WTC11 (cell line): ENCODE data around the gene MEF2B.

Experiments
- ELF4 ChIP-seq: sonication (generic); formaldehyde crosslinking; IDR thresholded peaks from 2 replicates; pipeline ENCODE4 v1.8.1; 2022; ENCODE audit warnings: low read depth, mild to moderate bottlenecking, moderate library complexity, missing genetic modification reagents
- FOXJ3 ChIP-seq: sonication (generic); formaldehyde crosslinking; IDR thresholded peaks from 2 replicates; pipeline ENCODE4 v1.9.0; 2021; ENCODE audit warnings: missing genetic modification reagents, mild to moderate bottlenecking, borderline replicate concordance
- MYBL2 ChIP-seq: sonication (generic); formaldehyde crosslinking; IDR thresholded peaks from 2 replicates; pipeline ENCODE4 v1.8.1; 2023; ENCODE audit warnings: mild to moderate bottlenecking, moderate library complexity, missing genetic modification reagents
- NFE2L1 ChIP-seq: sonication (generic); formaldehyde crosslinking; IDR thresholded peaks from 2 replicates; pipeline ENCODE4 v1.8.1; 2023; ENCODE audit warnings: missing genetic modification reagents
- NR2C2 ChIP-seq: sonication (generic); formaldehyde crosslinking; IDR thresholded peaks from 2 replicates; pipeline ENCODE4 v1.8.0; 2022; ENCODE audit warnings: mild to moderate bottlenecking, missing genetic modification reagents
- RELA ChIP-seq: sonication (generic); formaldehyde crosslinking; IDR thresholded peaks from 2 replicates; pipeline ENCODE4 v1.8.1; 2022; ENCODE audit warnings: missing genetic modification reagents, mild to moderate bottlenecking, borderline replicate concordance
- TEAD1 ChIP-seq: sonication (generic); formaldehyde crosslinking; IDR thresholded peaks from 2 replicates; pipeline ENCODE4 v1.8.0; 2022; ENCODE audit warnings: mild to moderate bottlenecking, missing genetic modification reagents
- USF1 ChIP-seq: sonication (generic); formaldehyde crosslinking; IDR thresholded peaks from 2 replicates; pipeline ENCODE4 v1.8.0; 2022; ENCODE audit warnings: mild to moderate bottlenecking, missing genetic modification reagents
- TF ChIP-seq, protein P1 (sequence below): fragments of 200-600 bp; IDR thresholded peaks from 2 replicates; pipeline ENCODE4 v1.8.0; 2022; ENCODE audit warnings: antibody characterized with exemption
- TF ChIP-seq, protein P2 (sequence below): sonication (generic); formaldehyde crosslinking; IDR thresholded peaks from 2 replicates; pipeline ENCODE4 v1.8.1; 2022; ENCODE audit warnings: low read depth, mild to moderate bottlenecking, moderate library complexity, missing genetic modification reagents, borderline replicate concordance
- TF ChIP-seq, protein P3 (sequence below): fragments of 250-450 bp; sonication (Bioruptor Pico); IDR thresholded peaks from 2 replicates; pipeline ENCODE4 v1.9.0; 2021; ENCODE audit warnings: mild to moderate bottlenecking
- TF ChIP-seq, protein P4 (sequence below): sonication (generic); formaldehyde crosslinking; IDR thresholded peaks from 2 replicates; pipeline ENCODE4 v1.8.1; 2023; ENCODE audit warnings: mild to moderate bottlenecking, missing genetic modification reagents

- TF ChIP-seq, protein P1, sequence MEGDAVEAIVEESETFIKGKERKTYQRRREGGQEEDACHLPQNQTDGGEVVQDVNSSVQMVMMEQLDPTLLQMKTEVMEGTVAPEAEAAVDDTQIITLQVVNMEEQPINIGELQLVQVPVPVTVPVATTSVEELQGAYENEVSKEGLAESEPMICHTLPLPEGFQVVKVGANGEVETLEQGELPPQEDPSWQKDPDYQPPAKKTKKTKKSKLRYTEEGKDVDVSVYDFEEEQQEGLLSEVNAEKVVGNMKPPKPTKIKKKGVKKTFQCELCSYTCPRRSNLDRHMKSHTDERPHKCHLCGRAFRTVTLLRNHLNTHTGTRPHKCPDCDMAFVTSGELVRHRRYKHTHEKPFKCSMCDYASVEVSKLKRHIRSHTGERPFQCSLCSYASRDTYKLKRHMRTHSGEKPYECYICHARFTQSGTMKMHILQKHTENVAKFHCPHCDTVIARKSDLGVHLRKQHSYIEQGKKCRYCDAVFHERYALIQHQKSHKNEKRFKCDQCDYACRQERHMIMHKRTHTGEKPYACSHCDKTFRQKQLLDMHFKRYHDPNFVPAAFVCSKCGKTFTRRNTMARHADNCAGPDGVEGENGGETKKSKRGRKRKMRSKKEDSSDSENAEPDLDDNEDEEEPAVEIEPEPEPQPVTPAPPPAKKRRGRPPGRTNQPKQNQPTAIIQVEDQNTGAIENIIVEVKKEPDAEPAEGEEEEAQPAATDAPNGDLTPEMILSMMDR: no peak
- TF ChIP-seq ELF4 (CRISPR knock-in tag) (no peak), TEAD1 (CRISPR knock-in tag) (no peak), RELA (CRISPR knock-in tag) (no peak), MYBL2 (CRISPR knock-in tag) (no peak), NFE2L1 (CRISPR knock-in tag) (no peak), FOXJ3 (CRISPR knock-in tag) (no peak), USF1 (no peak), NR2C2 (CRISPR knock-in tag) (no peak)
- TF ChIP-seq, protein P2, sequence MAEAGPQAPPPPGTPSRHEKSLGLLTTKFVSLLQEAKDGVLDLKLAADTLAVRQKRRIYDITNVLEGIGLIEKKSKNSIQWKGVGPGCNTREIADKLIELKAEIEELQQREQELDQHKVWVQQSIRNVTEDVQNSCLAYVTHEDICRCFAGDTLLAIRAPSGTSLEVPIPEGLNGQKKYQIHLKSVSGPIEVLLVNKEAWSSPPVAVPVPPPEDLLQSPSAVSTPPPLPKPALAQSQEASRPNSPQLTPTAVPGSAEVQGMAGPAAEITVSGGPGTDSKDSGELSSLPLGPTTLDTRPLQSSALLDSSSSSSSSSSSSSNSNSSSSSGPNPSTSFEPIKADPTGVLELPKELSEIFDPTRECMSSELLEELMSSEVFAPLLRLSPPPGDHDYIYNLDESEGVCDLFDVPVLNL: no peak
- TF ChIP-seq, protein P3, sequence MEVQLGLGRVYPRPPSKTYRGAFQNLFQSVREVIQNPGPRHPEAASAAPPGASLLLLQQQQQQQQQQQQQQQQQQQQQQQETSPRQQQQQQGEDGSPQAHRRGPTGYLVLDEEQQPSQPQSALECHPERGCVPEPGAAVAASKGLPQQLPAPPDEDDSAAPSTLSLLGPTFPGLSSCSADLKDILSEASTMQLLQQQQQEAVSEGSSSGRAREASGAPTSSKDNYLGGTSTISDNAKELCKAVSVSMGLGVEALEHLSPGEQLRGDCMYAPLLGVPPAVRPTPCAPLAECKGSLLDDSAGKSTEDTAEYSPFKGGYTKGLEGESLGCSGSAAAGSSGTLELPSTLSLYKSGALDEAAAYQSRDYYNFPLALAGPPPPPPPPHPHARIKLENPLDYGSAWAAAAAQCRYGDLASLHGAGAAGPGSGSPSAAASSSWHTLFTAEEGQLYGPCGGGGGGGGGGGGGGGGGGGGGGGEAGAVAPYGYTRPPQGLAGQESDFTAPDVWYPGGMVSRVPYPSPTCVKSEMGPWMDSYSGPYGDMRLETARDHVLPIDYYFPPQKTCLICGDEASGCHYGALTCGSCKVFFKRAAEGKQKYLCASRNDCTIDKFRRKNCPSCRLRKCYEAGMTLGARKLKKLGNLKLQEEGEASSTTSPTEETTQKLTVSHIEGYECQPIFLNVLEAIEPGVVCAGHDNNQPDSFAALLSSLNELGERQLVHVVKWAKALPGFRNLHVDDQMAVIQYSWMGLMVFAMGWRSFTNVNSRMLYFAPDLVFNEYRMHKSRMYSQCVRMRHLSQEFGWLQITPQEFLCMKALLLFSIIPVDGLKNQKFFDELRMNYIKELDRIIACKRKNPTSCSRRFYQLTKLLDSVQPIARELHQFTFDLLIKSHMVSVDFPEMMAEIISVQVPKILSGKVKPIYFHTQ (CRISPR knock-in tag): no peak
- TF ChIP-seq, protein P4, sequence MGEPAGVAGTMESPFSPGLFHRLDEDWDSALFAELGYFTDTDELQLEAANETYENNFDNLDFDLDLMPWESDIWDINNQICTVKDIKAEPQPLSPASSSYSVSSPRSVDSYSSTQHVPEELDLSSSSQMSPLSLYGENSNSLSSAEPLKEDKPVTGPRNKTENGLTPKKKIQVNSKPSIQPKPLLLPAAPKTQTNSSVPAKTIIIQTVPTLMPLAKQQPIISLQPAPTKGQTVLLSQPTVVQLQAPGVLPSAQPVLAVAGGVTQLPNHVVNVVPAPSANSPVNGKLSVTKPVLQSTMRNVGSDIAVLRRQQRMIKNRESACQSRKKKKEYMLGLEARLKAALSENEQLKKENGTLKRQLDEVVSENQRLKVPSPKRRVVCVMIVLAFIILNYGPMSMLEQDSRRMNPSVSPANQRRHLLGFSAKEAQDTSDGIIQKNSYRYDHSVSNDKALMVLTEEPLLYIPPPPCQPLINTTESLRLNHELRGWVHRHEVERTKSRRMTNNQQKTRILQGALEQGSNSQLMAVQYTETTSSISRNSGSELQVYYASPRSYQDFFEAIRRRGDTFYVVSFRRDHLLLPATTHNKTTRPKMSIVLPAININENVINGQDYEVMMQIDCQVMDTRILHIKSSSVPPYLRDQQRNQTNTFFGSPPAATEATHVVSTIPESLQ (CRISPR knock-in tag): no peak
Observed at GRCh38 chr19:19098084-19098702, 71.9 kb downstream of the MEF2B start.
